Endometrial microvascular endothelial cells (primary cell): ENCODE data around the gene ATRX. TPM values are rescaled to one million over a fixed set of nuclear protein-coding genes. Genes with fewer than 3 reads are reported as not detected.
"Not testable (repeated sequence)": the region's sequence is repeated elsewhere in the genome, so short reads cannot be mapped to it uniquely, and the experiment has no call there.

Experiments used
- in situ Hi-C: cut with HindIII; loops from 2 replicates; pipeline ENCODE4 v1.10.0; 2017; ENCODE audit warnings: low sequenced_read_pairs, low pct_unique_long_range_greater_than_20kb; ENCODE audit errors: inconsistent ontology term
- total RNA-seq: library from RNA; depleted of rRNA; stranded (reverse); fragments of >200 nt; gene quantifications from one replicate; pipeline ENCODE4 v1.2.3, GENCODE V29; 2015; ENCODE audit errors: inconsistent ontology term

ATRX gene
- total RNA-seq, 1 donor from 2014 or later, result 31.5 TPM

GRCh38 chrX:77527233-77528001 lies 258.6 kb downstream of the ATRX start:
- in situ Hi-C loops, result no loop called here

DNA sequence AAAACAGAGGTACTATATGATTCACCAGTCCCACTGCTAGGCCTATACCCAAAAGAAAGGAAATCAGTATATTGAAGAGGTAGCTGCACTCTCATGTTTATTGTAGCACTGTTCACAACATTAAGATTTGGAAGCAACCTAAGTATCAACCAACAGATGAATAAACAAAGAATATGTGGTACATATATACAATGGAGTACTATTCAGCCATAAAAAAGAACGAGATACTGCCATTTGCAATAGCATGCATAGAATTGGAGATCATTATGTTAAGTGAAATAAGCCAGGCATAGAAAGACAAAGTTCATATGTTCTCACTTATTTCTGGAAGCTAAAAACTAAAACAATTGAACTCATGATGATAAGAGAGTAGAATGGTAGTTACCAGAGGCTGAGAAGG lies 266.3 kb downstream of the ATRX start:
- in situ Hi-C loops, result no loop called here

- in situ Hi-C loops, result no loop called here
Observed at GRCh38 chrX:77514177-77514576, 271.8 kb downstream of the ATRX start.

DNA sequence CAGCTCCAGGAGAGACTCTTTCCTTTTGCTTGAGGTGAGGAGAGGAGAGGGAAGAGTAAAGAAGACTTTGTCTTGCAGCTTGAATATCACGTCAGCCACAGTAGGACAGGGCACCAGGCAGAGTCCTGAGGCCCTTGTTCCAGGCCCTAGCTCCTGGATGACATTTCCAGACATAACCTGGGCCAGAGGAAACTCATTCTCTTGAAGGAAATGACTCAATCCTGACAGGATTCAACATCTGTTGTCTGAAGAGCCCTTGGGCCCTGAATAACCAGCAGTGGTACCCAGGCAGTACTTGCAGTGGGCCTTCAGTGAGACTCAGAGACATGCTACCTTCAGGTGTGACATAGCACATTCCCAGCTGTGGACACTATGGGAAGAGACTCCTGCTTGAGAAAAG lies 276.0 kb downstream of the ATRX start:
- in situ Hi-C loops, result no loop called here

DNA sequence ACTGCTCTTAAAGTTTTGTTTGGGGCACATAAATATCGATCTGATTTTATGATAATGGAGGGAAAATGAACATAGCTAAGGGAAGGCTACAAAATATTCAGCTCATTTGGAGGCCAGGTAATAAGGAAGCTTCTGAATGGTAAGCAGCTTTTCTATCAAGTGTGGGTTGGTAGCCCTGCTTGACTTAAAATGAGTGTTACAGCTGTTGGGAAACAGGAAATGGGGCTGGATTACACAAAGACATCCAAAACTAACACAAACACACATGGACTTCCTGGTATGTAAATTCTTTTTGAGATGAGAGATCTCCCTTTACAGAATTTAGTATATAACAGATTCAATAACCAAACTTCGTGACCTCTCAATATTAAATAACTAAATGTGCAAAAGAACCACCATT lies 280.8 kb downstream of the ATRX start:
- in situ Hi-C loops, result no loop called here

DNA sequence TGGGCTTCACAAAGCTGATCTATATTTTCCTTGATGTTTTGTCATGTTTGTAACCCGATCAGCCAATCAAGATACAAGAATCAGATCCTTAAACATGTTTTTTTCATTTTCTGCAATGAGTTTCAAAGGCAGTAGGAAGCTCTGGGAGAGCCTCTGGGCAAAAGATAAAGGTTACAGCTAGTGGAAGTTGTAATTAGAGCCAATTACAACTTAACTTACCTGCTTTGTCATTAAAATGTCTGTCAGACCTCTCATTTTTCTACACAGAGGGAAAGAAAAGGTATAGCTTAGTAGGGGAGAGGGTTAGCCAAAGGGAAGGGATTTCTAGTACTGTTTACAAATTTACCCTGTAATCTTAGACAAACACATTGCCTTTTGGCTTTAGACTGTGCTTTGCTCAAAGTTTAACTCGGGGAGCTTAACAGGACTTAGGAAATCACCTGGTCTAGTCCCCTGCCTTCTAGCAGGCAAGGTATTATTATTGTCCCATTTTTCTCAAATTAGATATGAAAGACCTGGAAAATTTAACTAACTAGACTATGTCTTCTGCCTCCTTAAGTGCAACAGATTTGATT lies 283.0 kb downstream of the ATRX start:
- in situ Hi-C loops, result no loop called here

GRCh38 chrX:77500164-77500563 lies 285.9 kb downstream of the ATRX start:
- in situ Hi-C loops, result not testable (repeated sequence)

GRCh38 chrX:77493677-77494553 lies 292.1 kb downstream of the ATRX start:
- in situ Hi-C loops, result no loop called here

DNA sequence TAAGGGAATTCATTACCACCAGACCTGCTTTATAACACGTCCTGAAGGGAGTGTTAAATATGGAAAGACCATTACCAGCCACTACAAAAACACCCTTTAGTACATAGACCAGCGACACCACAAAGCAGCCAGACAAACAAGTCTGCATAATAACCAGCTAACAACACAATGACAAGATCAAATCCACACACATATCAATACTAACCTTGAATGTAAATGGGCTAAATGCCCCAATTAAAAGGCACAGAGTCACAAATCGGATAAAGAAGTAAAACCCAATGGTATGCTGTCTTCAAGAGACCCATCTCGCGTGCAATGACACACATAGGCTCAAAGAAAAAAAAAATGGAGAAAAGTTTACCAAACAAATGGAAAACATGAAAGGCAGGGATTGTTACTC lies 302.0 kb downstream of the ATRX start:
- in situ Hi-C loops, result no loop called here

GRCh38 chrX:77455437-77455836 lies 330.6 kb downstream of the ATRX start:
- in situ Hi-C loops, result no loop called here

Other genes starting within 250 kb of the ATRX start
- gene MAGT1, start 109.2 kb upstream of the ATRX start, total RNA-seq, result 108 TPM
- gene COX7B, start 113.3 kb upstream of the ATRX start, total RNA-seq, result 345 TPM
- 9.6 TPM for gene ATP7A, start 124.5 kb upstream of the ATRX start, total RNA-seq
- gene PGAM4, start 183.4 kb upstream of the ATRX start, total RNA-seq, result not detected